Smooth muscle cell of the pulmonary artery (primary cell): Measurements from ENCODE around the gene DNAJB8. TPM values are rescaled to one million over a fixed set of nuclear protein-coding genes. Genes with fewer than 3 reads are reported as not detected.

Experiments used
- total RNA-seq: library from RNA; depleted of rRNA; stranded (reverse); fragments of >200 nt; gene quantifications from 2 replicates; pipeline ENCODE4 v1.2.3, GENCODE V29; 2014

Gene DNAJB8
- not detected in 2 replicates for total RNA-seq

DNA sequence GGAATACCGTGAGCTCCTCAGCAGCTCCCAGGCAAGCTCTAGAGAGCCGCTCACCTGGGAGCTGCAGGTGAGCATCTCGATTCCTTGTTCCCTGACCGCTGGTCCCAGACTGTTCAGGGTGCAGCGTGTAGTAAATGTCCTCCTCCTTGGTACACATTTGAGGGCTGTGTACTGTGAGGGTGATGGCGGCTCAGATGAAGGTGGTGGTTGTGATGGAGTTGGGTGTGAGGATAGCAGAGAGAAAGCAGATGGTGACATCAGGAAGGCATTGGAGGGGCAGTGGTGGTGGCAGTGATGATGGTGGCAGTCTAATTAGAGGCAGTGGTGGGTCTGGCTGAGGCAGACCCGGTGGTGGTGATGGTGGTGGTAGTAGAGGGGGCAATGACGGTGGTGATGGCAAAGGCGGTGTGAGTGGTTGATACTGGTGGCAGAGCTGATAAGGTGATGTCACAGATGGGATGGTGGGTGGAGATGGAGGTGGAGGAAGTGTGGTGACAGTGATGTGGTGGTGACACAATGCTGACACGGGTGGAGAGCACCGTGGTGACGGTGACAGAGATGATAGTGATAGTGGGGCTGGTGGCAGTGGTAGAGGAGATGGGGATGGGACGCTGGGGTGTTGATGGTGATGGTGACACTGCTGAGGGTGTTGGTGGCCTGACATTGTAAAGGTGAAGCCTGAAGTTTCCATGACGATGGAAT lies at the start of gene DNAJB8:
Gene DNAJB8, minus strand, starts transcription at position 51 of the 702 bp plus-strand sequence. CDS start 3,645 bp downstream, outside the sequence.

GRCh38 chr3:128492671-128493569 lies 26.2 kb upstream of the DNAJB8 start, which contains the start of gene GATA2:
Gene GATA2 (minus strand): TSS chr3:128493201. CDS start chr3:128487031, 6,170 bp downstream.

Other genes starting within 250 kb of the DNAJB8 start
- gene GATA2, start 26.3 kb upstream of the DNAJB8 start, total RNA-seq = 2.3 and 7.1 TPM in 2 replicates
- gene RPN1, start 183.9 kb upstream of the DNAJB8 start, total RNA-seq = 380 and 397 TPM in 2 replicates